Measurements from ENCODE around the gene ALDH3B2. TPM values are rescaled to one million over a fixed set of nuclear protein-coding genes. Genes with fewer than 3 reads are reported as not detected.

Gene ALDH3B2
- total and polyA plus RNA-seq, 10 donors: 0.03 TPM; not detected in 9

GRCh38 chr11:67632175-67632981, 42.0 kb downstream of the ALDH3B2 start:
- Histone ChIP-seq H3K4me1 (peaks cover 7 to 25% (median 20%) of the 10 kb centered on the region in 6 donors), H3K9me3 (no peaks in the 10 kb centered on the region), H3K4me3 (no peak overlapping the region), H3K27ac (no peak overlapping the region), H3K36me3 (no peaks in the 10 kb centered on the region), H3K27me3 (replicated peaks in 1 of 7) (no peaks in the 10 kb centered on the region)
- intact Hi-C loops (cut with DNase I; ENCODE audit: low total_unique reads): no loop called here
- 72 to 83% (median 82%) methylated on average over 9 to 12 of the region's 12 CpGs for WGBS, 5 donors
- TF ChIP-seq POLR2AphosphoS5 (IDR thresholded peaks at IDR 0.05): no peak
- no peak for TF ChIP-seq CTCF (IDR thresholded peaks at IDR 0.05 in 8 of 11, conservative IDR thresholded peaks at IDR 0.05 in 3 of 11)
- TF ChIP-seq POLR2A (IDR thresholded peaks at IDR 0.05): no peak
- DNase-seq: peak; percentile 76

GRCh38 chr11:67631853-67632174, 42.6 kb downstream of the ALDH3B2 start:
- intact Hi-C loops (cut with DNase I; ENCODE audit: low total_unique reads): no loop called here
- DNase-seq: no peak
- Histone ChIP-seq H3K27me3 (replicated peaks in 1 of 7) (no peaks in the 10 kb centered on the region), H3K27ac (no peak overlapping the region), H3K9me3 (no peaks in the 10 kb centered on the region), H3K4me3 (no peak overlapping the region), H3K4me1 (peaks cover 7 to 25% (median 20%) of the 10 kb centered on the region in 6 donors), H3K36me3 (no peaks in the 10 kb centered on the region)
- no peak for TF ChIP-seq POLR2AphosphoS5 (IDR thresholded peaks at IDR 0.05)
- TF ChIP-seq CTCF (IDR thresholded peaks at IDR 0.05 in 8 of 11, conservative IDR thresholded peaks at IDR 0.05 in 3 of 11): no peak
- no peak for TF ChIP-seq POLR2A (IDR thresholded peaks at IDR 0.05)
- WGBS, 5 donors: 85 to 100% (median 95%) methylated on average over 2 of the region's 2 CpGs

- peak overlapping the region in 1 of 8 donors; percentile 77 for H3K4me3 ChIP-seq
- no peak for TF ChIP-seq POLR2AphosphoS5 (IDR thresholded peaks at IDR 0.05)
- intact Hi-C loops (cut with DNase I; ENCODE audit: low total_unique reads): no loop called here
- 81 to 97% (median 83%) methylated on average over 4 to 7 of the region's 7 CpGs for WGBS, 5 donors
- H3K27me3 ChIP-seq (replicated peaks in 1 of 7): no peaks in the 10 kb centered on the region
- H3K9me3 ChIP-seq: no peaks in the 10 kb centered on the region
- no peaks in the 10 kb centered on the region for H3K36me3 ChIP-seq
- peak overlapping the region in 3 of 8 donors; percentile 93 to 94 (median 93) for H3K27ac ChIP-seq
- H3K4me1 ChIP-seq: peaks cover 7 to 25% (median 20%) of the 10 kb centered on the region in 6 donors
- peak; percentile 85 for DNase-seq
Measured at GRCh38 chr11:67631411-67631810, 43.0 kb downstream of the ALDH3B2 start.

- peak overlapping the region; percentile 46 to 77 (median 68) for H3K4me3 ChIP-seq
- intact Hi-C loops (cut with DNase I; ENCODE audit: low total_unique reads): no loop called here
- 62 to 72% (median 68%) methylated on average over 16 of the region's 16 CpGs for WGBS, 5 donors
- no peak for DNase-seq
- no peaks in the 10 kb centered on the region for H3K36me3 ChIP-seq
- H3K9me3 ChIP-seq: no peaks in the 10 kb centered on the region
- no peak for TF ChIP-seq POLR2A (IDR thresholded peaks at IDR 0.05)
- peak in 4 of 11 experiments; percentile 2 to 30 (median 18) for TF ChIP-seq CTCF (IDR thresholded peaks at IDR 0.05 in 8 of 11, conservative IDR thresholded peaks at IDR 0.05 in 3 of 11)
- TF ChIP-seq POLR2AphosphoS5 (IDR thresholded peaks at IDR 0.05): no peak
- H3K27ac ChIP-seq: peak overlapping the region; percentile 83 to 95 (median 91)
- H3K27me3 ChIP-seq (replicated peaks in 1 of 7): no peaks in the 10 kb centered on the region
- peaks cover 7 to 25% (median 20%) of the 10 kb centered on the region in 6 donors for H3K4me1 ChIP-seq
Measured at GRCh38 chr11:67630943-67631331, 43.5 kb downstream of the ALDH3B2 start.
